HG03378 (cell line): ENCODE data around the gene GZMM.
A peak's percentile ranks its signal among the peaks of the same experiment; 100 is the strongest.

ENCODE experiments used
- ATAC-seq: cut with Tn5 transposase; IDR thresholded peaks from one replicate; pipeline ENCODE4 v1.9.1; 2021; ENCODE audit warnings: mild to moderate bottlenecking, moderate library complexity; ENCODE audit not compliant: unreplicated experiment

GZMM gene

GRCh38 chr19:511101-511851, 32.6 kb upstream of the GZMM start:
- ATAC-seq: no peak

GRCh38 chr19:512547-513365, 31.1 kb upstream of the GZMM start:
- no peak for ATAC-seq

GRCh38 chr19:513368-514165, 30.3 kb upstream of the GZMM start:
- no peak for ATAC-seq

- ATAC-seq: no peak
These were observed 29.6 kb upstream of the GZMM start for GRCh38 chr19:514166-514663.

- ATAC-seq: no peak
These were observed 25.9 kb upstream of the GZMM start for GRCh38 chr19:517721-518597.

- no peak for ATAC-seq
These were observed 25.1 kb upstream of the GZMM start for GRCh38 chr19:518598-519231.

GRCh38 chr19:519449-519865, 24.4 kb upstream of the GZMM start:
- no peak for ATAC-seq

- no peak for ATAC-seq
These were observed 21.1 kb upstream of the GZMM start for GRCh38 chr19:522726-523125.

- no peak for ATAC-seq
These were observed 19.7 kb upstream of the GZMM start for GRCh38 chr19:524062-524674.

GRCh38 chr19:525029-525428, 18.8 kb upstream of the GZMM start:
- ATAC-seq: no peak

- no peak for ATAC-seq
These were observed 17.9 kb upstream of the GZMM start for GRCh38 chr19:525857-526419.

- no peak for ATAC-seq
These were observed 13.5 kb upstream of the GZMM start for GRCh38 chr19:530134-531008.

GRCh38 chr19:531009-531752, 12.7 kb upstream of the GZMM start:
- ATAC-seq: peak; percentile 33

GRCh38 chr19:531753-532560, 11.9 kb upstream of the GZMM start, which contains the start of gene CDC34:
CDC34 (plus strand) TSS chr19:531760; CDS start chr19:531932, 172 bp downstream.
- ATAC-seq: peak; percentile 20

GRCh38 chr19:532561-533363, 11.1 kb upstream of the GZMM start:
- ATAC-seq: no peak
